ENCODE measurements around the gene RIPPLY1.

DNA sequence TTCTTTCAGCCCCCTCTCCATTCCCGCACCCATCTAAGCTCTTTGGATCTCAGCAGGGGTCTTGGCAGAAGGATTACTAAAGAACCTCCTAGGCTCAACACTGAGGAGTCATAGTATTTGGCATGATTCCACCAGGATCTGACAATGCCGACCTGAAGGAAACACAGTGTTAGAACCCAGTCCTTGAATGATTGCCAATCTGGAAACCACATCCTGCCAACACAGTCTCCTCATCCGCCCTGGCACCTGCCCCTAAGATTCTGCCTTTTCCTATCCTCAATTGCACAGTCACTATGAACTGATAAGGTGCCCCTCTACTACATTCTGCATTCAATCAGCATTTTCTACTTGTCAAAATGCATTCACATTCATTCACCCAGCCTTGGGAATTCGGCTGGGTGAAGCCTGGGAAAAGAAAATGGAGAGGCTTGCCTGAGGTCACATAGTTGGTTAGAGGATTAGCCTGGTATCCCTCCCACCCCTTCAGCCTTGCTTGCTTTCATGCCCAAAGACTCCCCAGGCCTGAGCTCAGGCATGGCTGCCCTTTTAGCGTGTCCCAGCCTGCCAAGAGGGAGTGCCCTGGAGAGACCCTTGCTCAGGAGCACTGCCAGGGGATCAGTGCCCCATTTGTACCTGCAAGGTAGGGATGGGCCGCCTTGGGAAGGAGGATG, 14.8 kb upstream of the RIPPLY1 start:
- TF ChIP-seq, protein P1, sequence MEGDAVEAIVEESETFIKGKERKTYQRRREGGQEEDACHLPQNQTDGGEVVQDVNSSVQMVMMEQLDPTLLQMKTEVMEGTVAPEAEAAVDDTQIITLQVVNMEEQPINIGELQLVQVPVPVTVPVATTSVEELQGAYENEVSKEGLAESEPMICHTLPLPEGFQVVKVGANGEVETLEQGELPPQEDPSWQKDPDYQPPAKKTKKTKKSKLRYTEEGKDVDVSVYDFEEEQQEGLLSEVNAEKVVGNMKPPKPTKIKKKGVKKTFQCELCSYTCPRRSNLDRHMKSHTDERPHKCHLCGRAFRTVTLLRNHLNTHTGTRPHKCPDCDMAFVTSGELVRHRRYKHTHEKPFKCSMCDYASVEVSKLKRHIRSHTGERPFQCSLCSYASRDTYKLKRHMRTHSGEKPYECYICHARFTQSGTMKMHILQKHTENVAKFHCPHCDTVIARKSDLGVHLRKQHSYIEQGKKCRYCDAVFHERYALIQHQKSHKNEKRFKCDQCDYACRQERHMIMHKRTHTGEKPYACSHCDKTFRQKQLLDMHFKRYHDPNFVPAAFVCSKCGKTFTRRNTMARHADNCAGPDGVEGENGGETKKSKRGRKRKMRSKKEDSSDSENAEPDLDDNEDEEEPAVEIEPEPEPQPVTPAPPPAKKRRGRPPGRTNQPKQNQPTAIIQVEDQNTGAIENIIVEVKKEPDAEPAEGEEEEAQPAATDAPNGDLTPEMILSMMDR (IDR thresholded peaks at IDR 0.05; ENCODE audit: poor library complexity), result no peak
- no peak for TF ChIP-seq EZH2 (IDR thresholded peaks at IDR 0.05; ENCODE audit: borderline replicate concordance)
- no peak for TF ChIP-seq EZH2phosphoT487 (IDR thresholded peaks at IDR 0.05; ENCODE audit: low read depth, severe bottlenecking, unreplicated experiment)

Data from hepatocyte (in vitro differentiated cells).